Natural killer cell (primary cell): ENCODE measurements around the gene RPS13. TPM values are rescaled to one million over a fixed set of nuclear protein-coding genes. Genes with fewer than 3 reads are reported as not detected.
"Not testable (repeated sequence)": the region's sequence is repeated elsewhere in the genome, so short reads cannot be mapped to it uniquely, and the experiment has no call there.

ENCODE experiments used
- ATAC-seq, 3 donors: fragments of 150-1000 bp in 2 of 3; fragments of 200-7000 bp in 1 of 3; cut with Tn5 transposase; 1 replicate in 1 of 3; 2 replicates in 2 of 3; pipeline ENCODE4 v1.10.0; 2021; ENCODE audit warnings: mild to moderate bottlenecking in 2 of 3, moderate library complexity in 2 of 3
- DNase-seq, 2 donors: peaks; one replicate each; pipeline versions ENCODE4 v3.0.0 to v3.0.0-alpha.2; 2013 to 2021; ENCODE audit warnings: mixed read lengths in 1 of 2
- H3K27ac ChIP-seq: one replicate; pipeline ENCODE4 v1.5.1; 2013; ENCODE audit warnings: mild to moderate bottlenecking, low read length
- H3K27me3 ChIP-seq: one replicate; pipeline ENCODE4 v1.6.1; 2013; ENCODE audit warnings: low read length; ENCODE audit not compliant: control insufficient read depth, insufficient read depth
- H3K36me3 ChIP-seq: one replicate; pipeline ENCODE4 v1.6.1; 2013; ENCODE audit warnings: low read length; ENCODE audit not compliant: control insufficient read depth, insufficient read depth
- H3K4me1 ChIP-seq: one replicate; pipeline ENCODE4 v1.6.1; 2013; ENCODE audit warnings: low read length; ENCODE audit not compliant: control insufficient read depth, insufficient read depth
- H3K4me3 ChIP-seq: one replicate; pipeline ENCODE4 v1.5.1; 2013; ENCODE audit warnings: low read length
- H3K9me3 ChIP-seq: one replicate; pipeline ENCODE4 v1.6.1; 2013; ENCODE audit warnings: low read length; ENCODE audit not compliant: control insufficient read depth, insufficient read depth
- H3K27ac Mint-ChIP-seq, 2 donors: one replicate each; pipeline ENCODE4 v1.8.0; 2022; ENCODE audit warnings: mild to moderate bottlenecking in 2 of 2, mixed read lengths in 2 of 2, moderate library complexity in 1 of 2
- H3K27me3 Mint-ChIP-seq, 2 donors: one replicate each; pipeline ENCODE4 v1.8.0; 2022; ENCODE audit warnings: low read depth in 2 of 2, mixed read lengths in 2 of 2
- H3K36me3 Mint-ChIP-seq: one replicate; pipeline ENCODE4 v1.8.0; 2022; ENCODE audit warnings: mixed read lengths
- H3K4me1 Mint-ChIP-seq, 2 donors: one replicate each; pipeline ENCODE4 v1.8.0; 2022; ENCODE audit warnings: mixed read lengths in 2 of 2
- H3K4me3 Mint-ChIP-seq: one replicate; pipeline ENCODE4 v1.8.0; 2022; ENCODE audit warnings: mild to moderate bottlenecking, moderate library complexity, mixed read lengths
- H3K9me3 Mint-ChIP-seq, 2 donors: one replicate each; pipeline ENCODE4 v1.8.0; 2022; ENCODE audit warnings: mixed read lengths in 2 of 2
- WGBS: methylation state at CpG from one replicate; pipeline ENCODE4 v1.1.7; 2013; ENCODE audit warnings: missing lambda C conversion rate; ENCODE audit not compliant: insufficient coverage; 5-methylcytosine and 5-hydroxymethylcytosine counted together
- intact Hi-C: fragments of 100-400 bp; cut with micrococcal nuclease; formaldehyde crosslinking; loops from one replicate; pipeline ENCODE4 v1.14.2; 2022
- total RNA-seq, 4 donors: library from RNA; stranded (reverse); fragments of 120-200 nt in 1 of 4; gene quantifications; one replicate each; pipeline versions ENCODE4 v1.2.3 to v1.2.4, GENCODE V29; 2013 to 2022
- TF ChIP-seq, protein P1 (sequence below): fragments of 200-600 bp; IDR thresholded peaks from one replicate; pipeline ENCODE4 v1.8.0; 2022; ENCODE audit warnings: antibody characterized with exemption

Gene RPS13
- total RNA-seq, 3 donors from 2014 or later (not counting 1 experiment from before 2014, with no cell fraction given): 579 to 685 (median 654) TPM

DNA sequence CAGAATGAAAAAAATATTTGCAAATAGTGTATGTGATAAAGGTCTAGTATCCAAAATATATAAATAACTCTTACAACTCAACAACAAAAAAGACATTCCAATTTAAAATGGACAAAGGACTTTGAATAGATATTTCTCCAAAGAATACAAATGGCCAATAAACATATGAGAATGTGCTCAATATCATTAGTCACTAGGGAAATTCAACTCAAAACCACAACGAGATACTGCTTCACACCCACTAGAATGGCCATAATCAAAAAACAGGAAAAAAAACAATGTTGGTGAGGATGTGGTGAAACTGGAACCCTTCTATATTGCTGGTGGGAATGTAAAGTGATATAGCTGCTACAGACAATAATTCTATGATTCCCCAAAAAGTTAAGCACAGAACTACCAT, 38.6 kb upstream of the RPS13 start:
- peaks cover 35% of the 10 kb centered on the region for H3K36me3 ChIP-seq
- H3K4me3 ChIP-seq: no peak overlapping the region
- ATAC-seq (peak; percentile 58 to 84 (median 74)), DNase-seq (no peak)
- WGBS: no CpG with 5 or more reads among the region's 1 CpG
- no peak overlapping the region for H3K27ac ChIP-seq
- H3K9me3 ChIP-seq: no peaks in the 10 kb centered on the region
- no peaks in the 10 kb centered on the region for H3K4me1 ChIP-seq
- intact Hi-C loops: no loop called here
- H3K27ac Mint-ChIP-seq: peak overlapping the region; percentile 2 to 9
- no peak overlapping the region for H3K4me3 Mint-ChIP-seq
- no peaks in the 10 kb centered on the region for H3K36me3 Mint-ChIP-seq
- no peaks in the 10 kb centered on the region for H3K27me3 ChIP-seq
- TF ChIP-seq, protein P1, sequence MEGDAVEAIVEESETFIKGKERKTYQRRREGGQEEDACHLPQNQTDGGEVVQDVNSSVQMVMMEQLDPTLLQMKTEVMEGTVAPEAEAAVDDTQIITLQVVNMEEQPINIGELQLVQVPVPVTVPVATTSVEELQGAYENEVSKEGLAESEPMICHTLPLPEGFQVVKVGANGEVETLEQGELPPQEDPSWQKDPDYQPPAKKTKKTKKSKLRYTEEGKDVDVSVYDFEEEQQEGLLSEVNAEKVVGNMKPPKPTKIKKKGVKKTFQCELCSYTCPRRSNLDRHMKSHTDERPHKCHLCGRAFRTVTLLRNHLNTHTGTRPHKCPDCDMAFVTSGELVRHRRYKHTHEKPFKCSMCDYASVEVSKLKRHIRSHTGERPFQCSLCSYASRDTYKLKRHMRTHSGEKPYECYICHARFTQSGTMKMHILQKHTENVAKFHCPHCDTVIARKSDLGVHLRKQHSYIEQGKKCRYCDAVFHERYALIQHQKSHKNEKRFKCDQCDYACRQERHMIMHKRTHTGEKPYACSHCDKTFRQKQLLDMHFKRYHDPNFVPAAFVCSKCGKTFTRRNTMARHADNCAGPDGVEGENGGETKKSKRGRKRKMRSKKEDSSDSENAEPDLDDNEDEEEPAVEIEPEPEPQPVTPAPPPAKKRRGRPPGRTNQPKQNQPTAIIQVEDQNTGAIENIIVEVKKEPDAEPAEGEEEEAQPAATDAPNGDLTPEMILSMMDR: no peak
- no peaks in the 10 kb centered on the region for H3K9me3 Mint-ChIP-seq
- peaks cover 11 to 17% of the 10 kb centered on the region in 2 donors for H3K4me1 Mint-ChIP-seq
- no peaks in the 10 kb centered on the region for H3K27me3 Mint-ChIP-seq

DNA sequence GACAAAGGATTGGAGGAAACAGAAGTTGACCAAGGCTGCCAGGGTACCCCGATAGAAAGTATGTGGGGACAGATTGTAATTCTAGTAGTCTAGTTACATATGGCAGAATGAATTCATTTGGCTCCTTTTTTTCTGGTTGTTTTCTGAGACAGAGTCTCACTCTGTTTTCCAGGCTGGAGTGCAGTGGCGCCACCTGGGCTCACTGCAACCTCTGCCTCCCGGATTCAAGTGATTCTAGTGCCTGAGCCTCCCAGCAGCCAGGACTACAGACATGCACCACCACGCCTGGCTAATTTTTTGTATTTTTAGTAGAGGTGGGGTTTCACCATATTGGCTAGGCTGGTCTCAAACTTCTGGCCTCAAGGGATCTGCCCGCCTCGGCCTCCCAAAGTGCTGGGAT, 30.3 kb upstream of the RPS13 start:
- WGBS: 98% methylated on average over 6 of the region's 6 CpGs
- H3K4me3 ChIP-seq, H3K36me3 Mint-ChIP-seq, H3K27me3 Mint-ChIP-seq, H3K27me3 ChIP-seq, H3K4me1 ChIP-seq, intact Hi-C loops, ATAC-seq, H3K9me3 Mint-ChIP-seq, H3K4me1 Mint-ChIP-seq, H3K9me3 ChIP-seq, H3K4me3 Mint-ChIP-seq, H3K27ac ChIP-seq, H3K27ac Mint-ChIP-seq, DNase-seq: not testable (repeated sequence)
- peaks cover 64% of the 10 kb centered on the region for H3K36me3 ChIP-seq

DNA sequence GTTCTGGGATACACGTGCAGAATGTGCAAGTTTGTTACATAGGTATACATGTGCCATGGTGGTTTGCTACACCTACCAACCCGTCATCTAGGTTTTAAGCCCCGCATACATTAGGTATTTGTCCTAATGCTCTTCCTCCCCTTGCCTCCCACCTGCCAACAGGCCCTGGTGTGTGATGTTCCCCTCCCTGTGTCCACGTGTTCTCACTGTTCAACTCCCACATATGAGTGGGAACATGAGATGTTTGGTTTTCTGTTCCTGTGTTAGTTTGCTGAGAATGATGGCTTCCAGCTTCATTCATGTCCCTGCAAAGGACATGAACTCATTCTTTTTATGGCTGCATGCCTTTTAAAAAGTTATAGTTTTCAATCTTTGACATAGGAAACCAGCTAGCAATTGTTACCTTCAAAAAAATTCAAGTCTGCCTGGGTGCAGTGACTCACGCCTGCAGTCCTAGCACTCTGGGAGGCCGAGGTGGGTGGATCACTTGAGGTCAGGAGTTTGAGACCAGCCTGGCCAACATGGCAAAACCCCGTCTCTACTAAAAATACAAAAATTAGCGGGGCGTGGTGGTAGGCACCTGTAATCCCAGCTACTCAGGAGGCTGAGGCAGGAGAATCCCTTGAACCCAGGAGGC, 28.1 kb upstream of the RPS13 start:
- H3K4me1 ChIP-seq, H3K4me3 Mint-ChIP-seq, H3K36me3 Mint-ChIP-seq, H3K9me3 ChIP-seq, H3K9me3 Mint-ChIP-seq, intact Hi-C loops, H3K27me3 Mint-ChIP-seq, DNase-seq, H3K4me3 ChIP-seq, H3K27ac ChIP-seq, ATAC-seq, H3K27me3 ChIP-seq, H3K4me1 Mint-ChIP-seq: not testable (repeated sequence)
- 98% methylated on average over 7 of the region's 9 CpGs for WGBS
- peaks cover 55% of the 10 kb centered on the region for H3K36me3 ChIP-seq
- peak overlapping the region in 1 of 2 donors; percentile 57 for H3K27ac Mint-ChIP-seq

DNA sequence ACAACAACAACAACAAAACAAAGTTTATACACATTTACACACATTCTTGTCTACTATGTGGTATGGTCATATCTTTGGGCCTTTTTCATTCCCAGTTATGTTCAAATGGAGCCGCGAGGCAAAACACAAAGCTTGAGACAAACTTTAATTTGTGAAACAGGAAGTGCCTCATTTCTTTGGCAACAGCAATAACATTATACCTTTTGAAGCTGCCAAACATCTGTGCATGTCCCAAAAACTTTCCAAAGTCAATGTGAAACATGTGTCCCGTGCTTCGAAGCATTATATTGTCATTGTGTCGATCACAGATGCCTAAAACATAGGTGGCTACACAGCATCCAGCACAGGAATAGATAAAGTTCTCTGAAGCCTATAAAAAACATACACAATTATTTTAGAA, 25.0 kb upstream of the RPS13 start:
- Histone ChIP-seq H3K4me3 (no peak overlapping the region), H3K4me1 (no peaks in the 10 kb centered on the region), H3K27ac (no peak overlapping the region), H3K27me3 (no peaks in the 10 kb centered on the region), H3K36me3 (peaks cover 45% of the 10 kb centered on the region), H3K9me3 (no peaks in the 10 kb centered on the region)
- DNase-seq (no peak), ATAC-seq (no peak)
- intact Hi-C loops: no loop called here
- H3K36me3 Mint-ChIP-seq: peaks cover 15% of the 10 kb centered on the region
- no peaks in the 10 kb centered on the region for H3K27me3 Mint-ChIP-seq
- WGBS: 97% methylated on average over 5 of the region's 5 CpGs
- H3K27ac Mint-ChIP-seq: no peak overlapping the region
- H3K9me3 Mint-ChIP-seq: no peaks in the 10 kb centered on the region
- no peaks in the 10 kb centered on the region for H3K4me1 Mint-ChIP-seq
- H3K4me3 Mint-ChIP-seq: no peak overlapping the region
- TF ChIP-seq, protein P1: no peak
